ENCODE data around the gene TMEM52B.

Gene TMEM52B

GRCh38 chr12:10211940-10212738 lies 33.3 kb downstream of the TMEM52B start (continued):
- TF ChIP-seq ZNF248 (tag by site-specific recombination; IDR thresholded peaks at IDR 0.05) (no peak), PRDM1 (tag by site-specific recombination; IDR thresholded peaks at IDR 0.05) (peak; percentile 39; the same call in 1 of the 2 replicates), KLF10 (tag by site-specific recombination; IDR thresholded peaks at IDR 0.05) (peak; percentile 90), ZNF416 (tag by site-specific recombination; IDR thresholded peaks at IDR 0.05) (no peak), ZNF133 (tag by site-specific recombination; IDR thresholded peaks at IDR 0.05) (no peak), IKZF3 (tag by site-specific recombination; IDR thresholded peaks at IDR 0.05) (peak; percentile 97), ZNF391 (tag by site-specific recombination; IDR thresholded peaks at IDR 0.05; ENCODE audit: borderline replicate concordance, low read depth) (peak; percentile 56; the same call in 1 of the 2 replicates), TRIM28 (IDR thresholded peaks at IDR 0.05; ENCODE audit: borderline replicate concordance, low read length) (peak; percentile 23; the same call in 1 of the 2 replicates), FEZF1 (tag by site-specific recombination; IDR thresholded peaks at IDR 0.05) (peak; percentile 70; the same call in 1 of the 2 replicates), HOXC10 (CRISPR knock-in tag; IDR thresholded peaks at IDR 0.05) (no peak), ZNF830 (tag by site-specific recombination; IDR thresholded peaks at IDR 0.05; ENCODE audit: low read depth) (no peak), ZNF433 (tag by site-specific recombination; IDR thresholded peaks at IDR 0.05; ENCODE audit: low read depth) (no peak), ZNF76 (tag by site-specific recombination; IDR thresholded peaks at IDR 0.05; ENCODE audit: borderline replicate concordance, low read depth) (peak; percentile 29; the same call in 1 of the 2 replicates), GLI2 (tag by site-specific recombination; IDR thresholded peaks at IDR 0.05; ENCODE audit: borderline replicate concordance, low read depth) (no peak), ZNF274 (IDR thresholded peaks at IDR 0.05; ENCODE audit: low read length) (no peak), ZNF274 (tag by site-specific recombination; IDR thresholded peaks at IDR 0.05; ENCODE audit: borderline replicate concordance) (no peak), ZNF548 (tag by site-specific recombination; IDR thresholded peaks at IDR 0.05) (no peak), ZNF692 (tag by site-specific recombination; IDR thresholded peaks at IDR 0.05) (peak; percentile 66), ZSCAN4 (tag by site-specific recombination; IDR thresholded peaks at IDR 0.05) (no peak), ZNF26 (tag by site-specific recombination; IDR thresholded peaks at IDR 0.05) (no peak), ZNF521 (tag by site-specific recombination; IDR thresholded peaks at IDR 0.05) (no peak), ZNF184 (tag by site-specific recombination; IDR thresholded peaks at IDR 0.05) (no peak), ZNF16 (tag by site-specific recombination; IDR thresholded peaks at IDR 0.05; ENCODE audit: low read depth) (no peak), BCL11A (tag by site-specific recombination; IDR thresholded peaks at IDR 0.05; ENCODE audit: low read depth) (peak; percentile 97), YY1 (tag by site-specific recombination; IDR thresholded peaks at IDR 0.05) (no peak), ZNF623 (tag by site-specific recombination; IDR thresholded peaks at IDR 0.05) (peak; percentile 27)
- TF ChIP-seq, protein P1, sequence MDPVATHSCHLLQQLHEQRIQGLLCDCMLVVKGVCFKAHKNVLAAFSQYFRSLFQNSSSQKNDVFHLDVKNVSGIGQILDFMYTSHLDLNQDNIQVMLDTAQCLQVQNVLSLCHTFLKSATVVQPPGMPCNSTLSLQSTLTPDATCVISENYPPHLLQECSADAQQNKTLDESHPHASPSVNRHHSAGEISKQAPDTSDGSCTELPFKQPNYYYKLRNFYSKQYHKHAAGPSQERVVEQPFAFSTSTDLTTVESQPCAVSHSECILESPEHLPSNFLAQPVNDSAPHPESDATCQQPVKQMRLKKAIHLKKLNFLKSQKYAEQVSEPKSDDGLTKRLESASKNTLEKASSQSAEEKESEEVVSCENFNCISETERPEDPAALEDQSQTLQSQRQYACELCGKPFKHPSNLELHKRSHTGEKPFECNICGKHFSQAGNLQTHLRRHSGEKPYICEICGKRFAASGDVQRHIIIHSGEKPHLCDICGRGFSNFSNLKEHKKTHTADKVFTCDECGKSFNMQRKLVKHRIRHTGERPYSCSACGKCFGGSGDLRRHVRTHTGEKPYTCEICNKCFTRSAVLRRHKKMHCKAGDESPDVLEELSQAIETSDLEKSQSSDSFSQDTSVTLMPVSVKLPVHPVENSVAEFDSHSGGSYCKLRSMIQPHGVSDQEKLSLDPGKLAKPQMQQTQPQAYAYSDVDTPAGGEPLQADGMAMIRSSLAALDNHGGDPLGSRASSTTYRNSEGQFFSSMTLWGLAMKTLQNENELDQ (tag by site-specific recombination; IDR thresholded peaks at IDR 0.05; ENCODE audit: low read depth) = no peak
- TF ChIP-seq, protein P2, sequence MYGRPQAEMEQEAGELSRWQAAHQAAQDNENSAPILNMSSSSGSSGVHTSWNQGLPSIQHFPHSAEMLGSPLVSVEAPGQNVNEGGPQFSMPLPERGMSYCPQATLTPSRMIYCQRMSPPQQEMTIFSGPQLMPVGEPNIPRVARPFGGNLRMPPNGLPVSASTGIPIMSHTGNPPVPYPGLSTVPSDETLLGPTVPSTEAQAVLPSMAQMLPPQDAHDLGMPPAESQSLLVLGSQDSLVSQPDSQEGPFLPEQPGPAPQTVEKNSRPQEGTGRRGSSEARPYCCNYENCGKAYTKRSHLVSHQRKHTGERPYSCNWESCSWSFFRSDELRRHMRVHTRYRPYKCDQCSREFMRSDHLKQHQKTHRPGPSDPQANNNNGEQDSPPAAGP (tag by site-specific recombination; IDR thresholded peaks at IDR 0.05) = peak; percentile 94
- TF ChIP-seq, protein P3, sequence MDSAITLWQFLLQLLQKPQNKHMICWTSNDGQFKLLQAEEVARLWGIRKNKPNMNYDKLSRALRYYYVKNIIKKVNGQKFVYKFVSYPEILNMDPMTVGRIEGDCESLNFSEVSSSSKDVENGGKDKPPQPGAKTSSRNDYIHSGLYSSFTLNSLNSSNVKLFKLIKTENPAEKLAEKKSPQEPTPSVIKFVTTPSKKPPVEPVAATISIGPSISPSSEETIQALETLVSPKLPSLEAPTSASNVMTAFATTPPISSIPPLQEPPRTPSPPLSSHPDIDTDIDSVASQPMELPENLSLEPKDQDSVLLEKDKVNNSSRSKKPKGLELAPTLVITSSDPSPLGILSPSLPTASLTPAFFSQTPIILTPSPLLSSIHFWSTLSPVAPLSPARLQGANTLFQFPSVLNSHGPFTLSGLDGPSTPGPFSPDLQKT (IDR thresholded peaks at IDR 0.05; ENCODE audit: borderline replicate concordance, low read depth, low read length) = no peak
- TF ChIP-seq, protein P4, sequence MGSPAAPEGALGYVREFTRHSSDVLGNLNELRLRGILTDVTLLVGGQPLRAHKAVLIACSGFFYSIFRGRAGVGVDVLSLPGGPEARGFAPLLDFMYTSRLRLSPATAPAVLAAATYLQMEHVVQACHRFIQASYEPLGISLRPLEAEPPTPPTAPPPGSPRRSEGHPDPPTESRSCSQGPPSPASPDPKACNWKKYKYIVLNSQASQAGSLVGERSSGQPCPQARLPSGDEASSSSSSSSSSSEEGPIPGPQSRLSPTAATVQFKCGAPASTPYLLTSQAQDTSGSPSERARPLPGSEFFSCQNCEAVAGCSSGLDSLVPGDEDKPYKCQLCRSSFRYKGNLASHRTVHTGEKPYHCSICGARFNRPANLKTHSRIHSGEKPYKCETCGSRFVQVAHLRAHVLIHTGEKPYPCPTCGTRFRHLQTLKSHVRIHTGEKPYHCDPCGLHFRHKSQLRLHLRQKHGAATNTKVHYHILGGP (tag by site-specific recombination; IDR thresholded peaks at IDR 0.05) = no peak

All from HEK293 (cell line).